Right atrium auricular region (tissue), 2 donors: ENCODE measurements around the gene CUL1. TPM values are rescaled to one million over a fixed set of nuclear protein-coding genes. Genes with fewer than 3 reads are reported as not detected.

Experiments used
- DNase-seq: peaks from one replicate; pipeline ENCODE4 v3.0.0-alpha.2; 2019; ENCODE audit warnings: low spot score
- H3K27ac ChIP-seq, 2 donors: fragments of 200-600 bp; sonication (generic); 1 replicate in 1 of 2; 2 replicates in 1 of 2; pipeline ENCODE4 v1.5.1; 2016 to 2019
- H3K27me3 ChIP-seq, 2 donors: fragments of 200-600 bp; sonication (generic); one replicate each; pipeline versions ENCODE4 v1.5.1 to v1.6.0; 2017 to 2019
- H3K36me3 ChIP-seq: fragments of 200-600 bp; sonication (generic); one replicate; pipeline ENCODE4 v1.5.1; 2016
- H3K4me1 ChIP-seq, 2 donors: fragments of 200-600 bp; sonication (generic); one replicate each; pipeline versions ENCODE4 v1.5.1 to v1.6.0; 2017 to 2019
- H3K4me3 ChIP-seq, 2 donors: fragments of 200-600 bp; sonication (generic); 1 replicate in 1 of 2; 2 replicates in 1 of 2; pipeline ENCODE4 v1.5.1; 2017 to 2019; ENCODE audit warnings: mild to moderate bottlenecking in 1 of 2, moderate library complexity in 1 of 2
- H3K9me3 ChIP-seq, 2 donors: fragments of 200-600 bp; sonication (generic); one replicate each; pipeline ENCODE4 v1.5.1; 2019
- total RNA-seq, 2 donors: library from RNA; depleted of rRNA; stranded (reverse); fragments of >200 nt; gene quantifications; one replicate each; pipeline ENCODE4 v1.1.0, GENCODE V29; 2016
- TF ChIP-seq, protein P1 (sequence below), 2 donors: fragments of 200-600 bp; sonication (generic); IDR thresholded peaks; one replicate each; pipeline ENCODE4 v1.5.1; 2019; ENCODE audit warnings: antibody characterized with exemption in 2 of 2

CUL1 gene
- total RNA-seq, 2 donors from 2014 or later, result 40.2 to 46.7 TPM

DNA sequence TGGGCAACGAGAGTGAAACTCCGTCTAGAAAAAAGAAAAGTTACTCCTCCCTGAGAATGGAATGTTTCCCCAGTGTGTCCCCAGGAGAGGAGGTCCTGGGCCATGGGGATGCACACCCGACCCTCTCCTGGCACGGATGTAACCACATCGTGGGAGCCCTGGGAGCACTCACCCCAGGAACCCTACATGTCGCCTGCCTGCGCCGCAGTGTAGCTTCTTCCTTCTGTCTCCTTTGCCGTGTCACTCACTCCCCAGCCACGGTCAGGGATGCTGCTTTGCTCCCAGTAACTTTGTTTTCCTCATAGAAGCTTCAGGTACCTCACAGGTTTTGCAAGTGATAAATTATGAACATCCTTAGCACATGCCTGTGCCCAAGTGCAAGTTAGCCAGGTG lies 103.4 kb downstream of the CUL1 start:
- Histone ChIP-seq H3K27me3 (no peaks in the 10 kb centered on the region), H3K4me1 (no peaks in the 10 kb centered on the region), H3K36me3 (peaks cover 48% of the 10 kb centered on the region), H3K4me3 (no peak overlapping the region), H3K27ac (no peak overlapping the region), H3K9me3 (no peaks in the 10 kb centered on the region)
- TF ChIP-seq, protein P1, sequence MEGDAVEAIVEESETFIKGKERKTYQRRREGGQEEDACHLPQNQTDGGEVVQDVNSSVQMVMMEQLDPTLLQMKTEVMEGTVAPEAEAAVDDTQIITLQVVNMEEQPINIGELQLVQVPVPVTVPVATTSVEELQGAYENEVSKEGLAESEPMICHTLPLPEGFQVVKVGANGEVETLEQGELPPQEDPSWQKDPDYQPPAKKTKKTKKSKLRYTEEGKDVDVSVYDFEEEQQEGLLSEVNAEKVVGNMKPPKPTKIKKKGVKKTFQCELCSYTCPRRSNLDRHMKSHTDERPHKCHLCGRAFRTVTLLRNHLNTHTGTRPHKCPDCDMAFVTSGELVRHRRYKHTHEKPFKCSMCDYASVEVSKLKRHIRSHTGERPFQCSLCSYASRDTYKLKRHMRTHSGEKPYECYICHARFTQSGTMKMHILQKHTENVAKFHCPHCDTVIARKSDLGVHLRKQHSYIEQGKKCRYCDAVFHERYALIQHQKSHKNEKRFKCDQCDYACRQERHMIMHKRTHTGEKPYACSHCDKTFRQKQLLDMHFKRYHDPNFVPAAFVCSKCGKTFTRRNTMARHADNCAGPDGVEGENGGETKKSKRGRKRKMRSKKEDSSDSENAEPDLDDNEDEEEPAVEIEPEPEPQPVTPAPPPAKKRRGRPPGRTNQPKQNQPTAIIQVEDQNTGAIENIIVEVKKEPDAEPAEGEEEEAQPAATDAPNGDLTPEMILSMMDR (IDR thresholded peaks at IDR 0.05), result no peak
- no peak for DNase-seq

DNA sequence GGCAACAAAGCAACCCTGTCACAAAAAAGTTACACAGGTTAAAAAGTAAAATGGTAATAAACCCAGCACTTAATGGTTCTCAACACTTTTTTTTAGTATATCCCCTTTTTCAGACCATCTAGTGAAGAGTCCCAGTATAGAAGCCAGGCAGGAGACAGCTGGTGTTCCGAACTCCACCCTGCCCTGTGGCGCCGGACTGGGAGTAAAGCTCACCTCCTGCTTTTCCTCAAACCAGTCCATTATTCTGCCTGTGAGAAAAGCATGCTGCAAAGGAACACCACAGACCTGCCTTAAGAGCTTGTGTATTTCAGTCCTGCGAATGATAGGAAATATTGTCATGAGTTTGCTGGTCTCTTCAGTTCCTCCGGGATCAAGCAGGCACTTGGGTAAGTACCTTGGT lies 104.4 kb downstream of the CUL1 start:
- H3K4me3 ChIP-seq, result no peak overlapping the region
- no peak overlapping the region for H3K27ac ChIP-seq
- no peaks in the 10 kb centered on the region for H3K4me1 ChIP-seq
- no peaks in the 10 kb centered on the region for H3K27me3 ChIP-seq
- H3K36me3 ChIP-seq, result peaks cover 42% of the 10 kb centered on the region
- DNase-seq, result no peak
- TF ChIP-seq, protein P1 (IDR thresholded peaks at IDR 0.05), result no peak
- H3K9me3 ChIP-seq, result no peaks in the 10 kb centered on the region

DNA sequence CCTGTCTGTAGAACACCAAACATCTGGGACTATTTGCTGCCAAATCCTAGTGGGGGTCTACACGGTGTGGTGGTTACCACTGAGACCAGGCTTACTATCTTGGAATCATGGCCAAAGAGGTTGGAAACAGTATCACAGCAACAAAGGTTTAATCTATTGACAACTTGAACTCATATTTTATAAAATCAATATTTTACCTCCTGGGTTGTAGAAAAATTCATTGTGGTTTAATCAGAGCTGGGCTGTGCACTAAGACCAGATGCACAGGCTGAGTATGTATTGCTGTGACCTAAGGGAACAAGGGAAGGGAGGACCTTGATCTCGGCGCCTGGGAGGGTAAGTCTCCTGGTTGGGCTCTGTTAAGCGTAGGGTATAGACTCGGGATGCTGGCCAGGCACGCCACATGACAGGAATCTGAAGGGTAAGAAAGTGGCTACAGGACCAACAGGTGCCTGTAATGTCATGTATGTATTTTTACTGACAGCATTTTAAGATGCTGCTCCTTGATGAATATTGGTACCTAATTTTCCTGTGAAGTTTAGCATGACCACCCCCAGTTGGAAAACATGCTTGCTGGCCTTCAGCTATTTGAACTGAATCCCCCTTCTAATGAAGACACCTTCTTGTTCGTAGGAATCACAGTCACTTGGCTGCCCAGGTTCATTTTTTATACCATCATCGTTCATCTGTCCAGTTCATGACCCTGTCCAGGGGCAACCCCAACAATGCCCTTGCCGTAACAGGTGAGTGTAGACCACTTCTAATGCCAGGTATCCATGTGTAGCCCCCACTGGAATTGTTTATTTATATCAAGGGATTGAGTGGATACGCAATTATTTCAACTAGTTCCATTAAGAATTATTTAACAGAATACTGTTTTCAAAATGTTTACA lies 105.9 kb downstream of the CUL1 start:
- no peak overlapping the region for H3K4me3 ChIP-seq
- no peaks in the 10 kb centered on the region for H3K4me1 ChIP-seq
- H3K36me3 ChIP-seq, result peaks cover 27% of the 10 kb centered on the region
- TF ChIP-seq, protein P1 (IDR thresholded peaks at IDR 0.05), result no peak
- no peaks in the 10 kb centered on the region for H3K9me3 ChIP-seq
- H3K27ac ChIP-seq, result no peak overlapping the region
- DNase-seq, result no peak
- H3K27me3 ChIP-seq, result no peaks in the 10 kb centered on the region

DNA sequence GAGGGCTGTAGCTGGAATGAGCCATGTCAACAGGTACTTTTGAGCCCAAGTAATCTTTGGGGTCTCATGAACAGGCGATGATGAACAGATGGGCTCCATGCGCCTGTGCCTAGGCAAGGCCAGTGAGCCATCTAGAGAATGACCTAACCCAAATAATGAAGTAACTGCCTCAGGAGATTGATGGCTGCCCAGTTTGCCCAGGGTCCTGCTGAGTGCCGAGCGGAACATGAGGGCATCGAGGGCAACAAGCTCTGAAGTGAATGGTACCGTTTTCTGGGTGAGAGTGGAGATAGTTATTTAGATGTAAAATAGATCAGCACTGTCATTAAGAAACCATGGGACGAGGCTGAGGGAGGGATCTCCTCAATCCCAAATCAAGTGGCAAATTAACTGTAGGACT lies 107.5 kb downstream of the CUL1 start:
- H3K4me3 ChIP-seq, result no peak overlapping the region
- no peaks in the 10 kb centered on the region for H3K9me3 ChIP-seq
- H3K36me3 ChIP-seq, result peaks cover 11% of the 10 kb centered on the region
- H3K27ac ChIP-seq, result no peak overlapping the region
- H3K4me1 ChIP-seq, result no peaks in the 10 kb centered on the region
- no peaks in the 10 kb centered on the region for H3K27me3 ChIP-seq
- TF ChIP-seq, protein P1 (IDR thresholded peaks at IDR 0.05), result no peak
- no peak for DNase-seq

DNA sequence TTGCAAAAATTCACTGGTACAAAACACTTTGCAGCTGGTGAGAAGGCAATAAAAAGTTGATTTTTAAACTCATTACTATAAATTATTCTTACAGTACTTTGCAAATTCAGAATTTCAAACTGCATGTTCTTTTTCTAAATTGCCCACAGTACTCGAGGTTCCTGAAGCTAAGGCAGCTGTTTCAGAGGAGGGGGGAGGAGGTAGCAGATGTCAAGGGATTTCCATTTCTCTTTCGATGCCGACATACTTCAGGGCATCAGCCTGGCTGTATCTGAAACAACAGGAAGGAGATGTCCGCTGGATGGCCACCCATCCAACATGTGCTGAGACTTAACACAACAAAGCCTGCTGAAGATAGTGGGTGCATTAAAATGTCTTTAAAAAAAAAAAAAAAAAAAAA lies 108.7 kb downstream of the CUL1 start:
- no peaks in the 10 kb centered on the region for H3K36me3 ChIP-seq

More for the DNA sequence above, 108.7 kb downstream of the CUL1 start:
- TF ChIP-seq, protein P1 (IDR thresholded peaks at IDR 0.05), result no peak
- Histone ChIP-seq H3K4me1 (no peaks in the 10 kb centered on the region), H3K27ac (no peak overlapping the region), H3K4me3 (no peak overlapping the region), H3K9me3 (no peaks in the 10 kb centered on the region), H3K27me3 (no peaks in the 10 kb centered on the region)
- no peak for DNase-seq
